ENCODE measurements around the gene MMD. TPM values are rescaled to one million over a fixed set of nuclear protein-coding genes. Genes with fewer than 3 reads are reported as not detected.

The MMD gene
- total RNA-seq, 1 donor from 2014 or later: 36.9 TPM

DNA sequence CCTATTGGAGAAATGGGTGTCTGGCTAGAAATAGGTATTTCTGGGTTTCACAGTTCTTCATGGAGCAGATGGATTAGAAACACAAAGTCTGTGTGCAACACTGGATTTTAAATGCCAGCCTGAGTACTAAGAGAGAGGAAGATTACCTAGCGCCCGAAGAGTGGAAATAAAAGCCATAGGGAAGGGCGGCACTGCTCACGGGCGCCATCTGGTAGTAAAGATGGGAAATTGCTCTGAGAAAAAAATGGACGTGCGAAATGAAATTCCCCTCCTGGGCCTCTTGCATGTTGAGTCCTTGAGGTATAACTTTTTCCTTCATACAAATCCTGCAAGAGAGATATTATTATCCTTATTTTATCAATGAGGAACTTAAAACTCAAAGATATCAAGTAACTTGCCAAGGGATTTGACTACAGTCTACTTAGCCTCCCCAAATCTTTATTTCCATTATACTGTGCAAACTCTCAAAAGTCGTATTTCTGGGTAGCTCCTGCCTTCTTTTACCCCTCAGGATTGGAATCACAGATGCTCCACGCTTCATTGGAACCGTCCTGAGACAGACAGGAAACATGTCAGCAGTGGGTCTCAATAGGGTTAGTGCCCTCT lies 72.8 kb downstream of the MMD start:
- Mint-ChIP-seq H3K36me3 (no peaks in the 10 kb centered on the region), H3K4me3 (no peak overlapping the region), H3K27ac (no peak overlapping the region), H3K27me3 (no peaks in the 10 kb centered on the region), H3K9me3 (no peaks in the 10 kb centered on the region), H3K4me1 (ENCODE audit: unreplicated experiment) (peaks cover 7% of the 10 kb centered on the region)
- TF ChIP-seq, protein P1, sequence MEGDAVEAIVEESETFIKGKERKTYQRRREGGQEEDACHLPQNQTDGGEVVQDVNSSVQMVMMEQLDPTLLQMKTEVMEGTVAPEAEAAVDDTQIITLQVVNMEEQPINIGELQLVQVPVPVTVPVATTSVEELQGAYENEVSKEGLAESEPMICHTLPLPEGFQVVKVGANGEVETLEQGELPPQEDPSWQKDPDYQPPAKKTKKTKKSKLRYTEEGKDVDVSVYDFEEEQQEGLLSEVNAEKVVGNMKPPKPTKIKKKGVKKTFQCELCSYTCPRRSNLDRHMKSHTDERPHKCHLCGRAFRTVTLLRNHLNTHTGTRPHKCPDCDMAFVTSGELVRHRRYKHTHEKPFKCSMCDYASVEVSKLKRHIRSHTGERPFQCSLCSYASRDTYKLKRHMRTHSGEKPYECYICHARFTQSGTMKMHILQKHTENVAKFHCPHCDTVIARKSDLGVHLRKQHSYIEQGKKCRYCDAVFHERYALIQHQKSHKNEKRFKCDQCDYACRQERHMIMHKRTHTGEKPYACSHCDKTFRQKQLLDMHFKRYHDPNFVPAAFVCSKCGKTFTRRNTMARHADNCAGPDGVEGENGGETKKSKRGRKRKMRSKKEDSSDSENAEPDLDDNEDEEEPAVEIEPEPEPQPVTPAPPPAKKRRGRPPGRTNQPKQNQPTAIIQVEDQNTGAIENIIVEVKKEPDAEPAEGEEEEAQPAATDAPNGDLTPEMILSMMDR (conservative IDR thresholded peaks at IDR 0.05): peak; percentile 90
- no peak for DNase-seq (ENCODE audit: extremely low spot score, unreplicated experiment)

DNA sequence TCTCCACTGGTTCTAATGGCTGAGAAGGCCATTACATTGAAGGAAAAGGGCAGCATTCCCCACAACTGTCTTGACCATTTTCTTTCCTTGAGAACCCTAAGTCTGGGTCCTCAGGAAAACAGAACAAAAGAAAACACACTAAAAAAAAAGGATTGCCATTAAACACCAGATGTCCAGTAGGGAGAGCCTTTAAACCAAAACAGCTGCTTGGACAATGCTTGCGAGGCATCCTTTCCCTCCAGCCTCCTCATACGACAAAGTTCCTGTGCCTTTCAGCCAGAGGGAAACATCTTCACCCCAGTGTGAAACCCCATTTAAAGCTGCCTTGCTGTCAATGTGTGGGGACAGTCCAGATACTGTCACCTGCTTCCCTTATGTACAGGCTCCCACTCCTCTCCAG lies 74.3 kb downstream of the MMD start:
- DNase-seq (ENCODE audit: extremely low spot score, unreplicated experiment): no peak
- H3K36me3 Mint-ChIP-seq: no peaks in the 10 kb centered on the region
- no peaks in the 10 kb centered on the region for H3K27me3 Mint-ChIP-seq
- no peak overlapping the region for H3K4me3 Mint-ChIP-seq
- no peaks in the 10 kb centered on the region for H3K9me3 Mint-ChIP-seq
- H3K27ac Mint-ChIP-seq: no peak overlapping the region
- TF ChIP-seq, protein P1 (conservative IDR thresholded peaks at IDR 0.05): no peak
- peaks cover 7% of the 10 kb centered on the region for H3K4me1 Mint-ChIP-seq (ENCODE audit: unreplicated experiment)

DNA sequence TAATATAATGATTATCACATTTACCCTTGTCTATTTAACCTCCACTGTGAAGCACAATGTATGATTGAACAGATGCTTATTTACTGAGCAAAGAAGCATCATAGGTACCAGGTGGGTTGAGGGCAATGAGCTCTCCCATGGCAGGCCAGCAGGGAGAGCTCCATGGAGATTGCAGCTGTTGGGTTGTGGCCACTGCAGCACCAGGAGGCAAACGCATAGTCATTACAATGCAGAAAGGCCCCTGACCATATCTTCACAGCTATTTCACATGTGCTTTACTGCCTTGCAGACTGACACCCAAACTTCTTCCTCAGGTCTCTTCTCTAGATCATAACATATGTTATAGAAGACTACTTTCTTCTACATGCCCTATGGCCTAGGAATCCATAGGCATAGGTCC lies 75.0 kb downstream of the MMD start:
- Mint-ChIP-seq H3K4me3 (no peak overlapping the region), H3K9me3 (no peaks in the 10 kb centered on the region), H3K4me1 (ENCODE audit: unreplicated experiment) (peaks cover 7% of the 10 kb centered on the region), H3K27me3 (no peaks in the 10 kb centered on the region), H3K27ac (no peak overlapping the region), H3K36me3 (no peaks in the 10 kb centered on the region)
- no peak for DNase-seq (ENCODE audit: extremely low spot score, unreplicated experiment)
- TF ChIP-seq, protein P1 (conservative IDR thresholded peaks at IDR 0.05): no peak

DNA sequence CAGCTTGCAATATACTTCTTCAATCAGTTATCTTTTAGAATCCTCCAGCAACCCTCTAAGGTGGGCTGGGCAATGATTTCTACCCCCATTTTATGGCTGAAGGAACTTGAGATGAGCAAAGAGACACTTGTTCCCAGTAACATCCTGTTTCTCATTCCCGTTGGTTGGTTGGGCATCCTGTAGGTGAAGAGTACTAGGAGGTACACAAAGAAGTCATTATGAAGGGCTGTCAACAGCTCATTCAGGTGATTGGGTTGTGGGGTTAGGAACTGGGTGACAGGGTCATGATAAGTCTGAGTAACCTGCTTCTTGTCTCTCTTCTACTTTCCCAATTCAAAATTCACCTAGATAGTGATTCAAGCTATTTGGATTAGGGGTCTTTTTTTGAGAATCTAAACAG lies 76.5 kb downstream of the MMD start:
- Mint-ChIP-seq H3K4me1 (ENCODE audit: unreplicated experiment) (peaks cover 7% of the 10 kb centered on the region), H3K36me3 (no peaks in the 10 kb centered on the region), H3K27ac (no peak overlapping the region), H3K9me3 (no peaks in the 10 kb centered on the region), H3K4me3 (no peak overlapping the region), H3K27me3 (no peaks in the 10 kb centered on the region)
- TF ChIP-seq, protein P1 (conservative IDR thresholded peaks at IDR 0.05): no peak
- DNase-seq (ENCODE audit: extremely low spot score, unreplicated experiment): no peak

DNA sequence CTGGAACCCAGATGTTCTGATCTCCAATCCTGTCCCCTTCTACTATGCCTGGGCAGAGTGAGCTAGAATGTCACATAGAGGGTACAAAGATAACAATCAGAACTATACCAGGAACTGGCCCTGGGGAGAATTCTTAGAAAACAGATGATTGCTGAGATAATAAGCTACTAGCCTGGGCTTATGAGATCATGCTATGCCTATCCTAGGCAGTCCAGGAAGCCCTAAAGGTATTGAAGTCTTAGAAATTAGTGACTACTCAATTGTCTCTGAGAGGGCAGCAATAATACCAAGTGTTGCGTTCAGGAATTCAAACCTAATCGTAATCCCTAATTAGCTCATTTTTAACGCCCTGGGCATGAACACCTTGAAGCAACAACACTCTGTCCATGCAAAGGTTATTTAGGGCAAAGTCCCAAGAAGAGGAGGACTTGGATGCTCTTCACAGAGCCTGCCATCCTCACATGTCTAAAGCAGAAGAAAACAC lies 77.1 kb downstream of the MMD start:
- H3K27ac Mint-ChIP-seq: no peak overlapping the region
- H3K4me1 Mint-ChIP-seq (ENCODE audit: unreplicated experiment): peaks cover 10% of the 10 kb centered on the region

More for the DNA sequence above, 77.1 kb downstream of the MMD start:
- TF ChIP-seq, protein P1 (conservative IDR thresholded peaks at IDR 0.05): no peak
- H3K9me3 Mint-ChIP-seq: no peaks in the 10 kb centered on the region
- H3K27me3 Mint-ChIP-seq: peaks cover 2% of the 10 kb centered on the region
- no peaks in the 10 kb centered on the region for H3K36me3 Mint-ChIP-seq
- no peak overlapping the region for H3K4me3 Mint-ChIP-seq
- no peak for DNase-seq (ENCODE audit: extremely low spot score, unreplicated experiment)
